GM19240 (cell line): ENCODE data around the gene MAML2.

Source experiments
- DNase-seq: peaks from one replicate; pipeline ENCODE4 v3.0.0; 2011; ENCODE audit warnings: low spot score; ENCODE audit not compliant: insufficient read length

MAML2 gene

DNA sequence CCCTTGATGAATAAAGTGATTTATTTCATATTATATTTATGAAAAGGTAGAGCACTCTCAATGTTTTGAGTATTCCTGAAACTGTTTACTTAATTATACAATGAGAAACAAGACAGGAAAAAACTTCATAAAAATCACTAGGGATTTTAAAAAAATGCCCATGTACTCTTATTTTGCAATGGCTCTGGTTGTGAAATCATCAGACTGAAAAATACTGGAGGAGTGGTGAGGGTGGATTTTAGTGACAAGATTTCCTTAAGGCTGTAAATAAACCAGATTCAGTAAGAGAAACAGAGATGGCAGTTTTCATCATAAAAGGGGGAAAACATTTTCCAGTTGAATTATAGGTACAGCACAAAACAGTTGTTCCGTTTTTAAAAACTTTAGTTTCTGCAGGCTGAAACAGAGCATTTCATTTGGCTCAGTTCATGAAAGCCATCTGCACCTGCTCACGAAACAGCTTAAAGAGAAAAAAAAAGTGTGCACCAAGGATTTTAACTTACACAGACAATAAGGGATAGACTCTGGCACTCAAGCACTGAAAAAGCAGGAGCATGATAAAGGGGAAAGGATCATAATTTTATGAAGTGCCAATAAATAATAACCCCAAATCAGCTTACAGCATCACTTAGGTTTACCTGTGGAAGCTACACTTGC is 100.7 kb downstream of the MAML2 start:
- DNase-seq, result no peak

GRCh38 chr11:96241331-96241841 is 101.6 kb downstream of the MAML2 start:
- no peak for DNase-seq

DNA sequence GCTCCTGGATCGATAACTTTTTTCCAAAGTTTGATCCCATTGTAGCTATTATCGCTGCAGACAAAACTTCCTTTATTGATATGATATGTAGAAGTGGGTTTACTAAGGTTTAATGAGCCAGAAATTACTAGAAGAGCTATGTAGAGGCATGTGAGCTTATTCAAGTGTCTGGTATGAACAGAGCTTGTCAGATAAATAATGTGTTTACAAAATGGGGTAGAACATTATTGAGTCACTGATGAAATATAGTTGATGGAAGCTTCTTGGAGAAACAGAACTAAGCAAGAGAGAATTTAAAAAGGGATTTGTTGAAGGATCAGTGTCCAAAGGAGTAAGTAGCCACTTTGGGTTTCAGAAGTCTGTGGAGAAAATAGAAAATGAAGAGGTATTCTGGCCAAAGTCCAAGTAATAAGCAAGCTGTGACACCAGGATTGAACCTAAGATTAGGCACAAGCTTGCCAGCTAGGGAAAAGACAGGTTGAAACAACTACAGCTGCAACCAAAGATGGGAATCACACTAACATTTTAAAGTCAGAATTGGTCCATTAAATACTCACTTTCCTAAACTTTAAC is 104.3 kb downstream of the MAML2 start:
- DNase-seq, result no peak

GRCh38 chr11:96237766-96238266 is 105.2 kb downstream of the MAML2 start:
- no peak for DNase-seq

GRCh38 chr11:96235751-96236150 is 107.2 kb downstream of the MAML2 start:
- DNase-seq, result no peak

DNA sequence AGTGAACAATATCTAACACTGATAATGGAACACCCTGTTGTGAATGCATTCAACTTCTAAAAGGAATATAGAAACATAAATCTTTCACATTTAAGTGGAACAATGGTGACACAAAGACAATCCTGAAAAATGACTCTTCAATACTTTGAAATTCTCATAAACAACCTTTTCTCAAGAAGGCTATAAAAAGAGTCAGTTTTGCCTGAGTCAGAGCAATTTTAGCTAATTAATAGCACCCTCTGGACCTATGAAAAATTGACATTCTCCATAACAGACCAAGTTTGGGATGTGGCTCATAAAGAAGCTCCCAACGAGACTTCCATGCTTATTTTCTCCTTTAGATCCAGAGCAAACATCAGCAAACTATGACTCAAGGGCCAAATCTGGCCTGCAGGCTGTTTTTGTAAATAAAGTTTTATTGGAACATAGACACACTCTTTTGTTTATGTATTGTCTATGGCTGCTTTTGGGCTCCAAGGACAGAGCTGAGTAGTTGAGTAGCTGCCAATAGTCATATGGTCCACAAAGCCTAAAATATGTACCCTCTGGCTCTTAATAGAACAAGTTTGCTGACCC is 108.0 kb downstream of the MAML2 start:
- DNase-seq, result no peak

DNA sequence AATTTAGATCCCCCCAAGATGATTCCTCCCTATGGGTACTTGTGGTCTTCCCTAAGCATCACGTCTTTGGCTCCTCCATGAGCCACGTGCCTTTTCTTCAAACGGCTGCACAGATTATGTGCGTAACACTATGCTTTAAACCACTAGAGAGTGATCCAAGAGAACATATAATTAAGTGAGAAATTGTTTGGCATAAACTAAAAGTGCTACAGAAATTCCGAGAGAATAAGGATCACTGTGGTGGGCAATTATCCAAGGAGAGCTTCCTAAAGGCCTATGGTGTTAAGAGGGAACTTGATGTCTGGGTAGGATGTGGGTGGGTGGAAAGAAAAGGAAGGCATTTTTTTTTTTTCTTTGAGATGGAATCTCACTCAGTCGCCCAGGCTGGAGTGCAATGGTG is 110.9 kb downstream of the MAML2 start:
- DNase-seq, result no peak

DNA sequence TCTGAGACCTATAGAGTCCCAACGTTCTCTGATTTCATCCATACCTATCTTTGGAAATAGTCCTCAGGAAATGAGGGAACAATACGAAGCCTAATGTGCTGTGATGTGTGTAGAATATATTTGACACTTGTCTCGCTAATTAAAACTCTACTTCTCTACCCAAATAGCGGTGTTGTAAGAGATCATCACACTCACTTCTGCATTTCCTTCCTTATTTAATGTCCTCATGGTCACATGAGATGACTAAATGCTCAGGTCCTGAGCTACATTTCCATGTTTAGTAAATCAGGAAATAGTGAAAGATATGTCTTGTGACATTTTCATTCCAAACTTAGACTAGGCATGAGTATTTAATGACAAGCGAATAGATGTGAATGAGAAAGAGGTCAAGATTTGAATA is 112.3 kb downstream of the MAML2 start:
- no peak for DNase-seq

GRCh38 chr11:96229354-96229977 is 113.5 kb downstream of the MAML2 start:
- no peak for DNase-seq

DNA sequence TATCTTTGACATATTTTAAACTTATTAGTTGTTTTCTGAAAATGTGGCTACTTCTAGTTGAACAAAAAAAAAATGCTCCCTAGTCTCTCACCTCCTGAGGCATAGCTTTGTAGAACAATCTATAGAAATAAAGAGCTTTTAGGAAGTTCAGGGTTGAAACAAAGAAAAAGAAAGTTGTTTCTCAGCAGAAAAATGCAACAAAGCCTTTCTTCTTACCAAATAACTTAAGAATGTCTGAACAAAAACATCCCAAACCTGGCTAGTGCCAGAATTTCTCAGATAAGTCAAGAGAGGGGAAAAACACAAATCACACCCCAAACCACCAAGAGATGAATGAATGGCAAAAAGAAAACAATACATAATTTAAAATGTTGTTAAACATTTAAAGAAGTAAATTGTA is 114.1 kb downstream of the MAML2 start:
- DNase-seq, result no peak

DNA sequence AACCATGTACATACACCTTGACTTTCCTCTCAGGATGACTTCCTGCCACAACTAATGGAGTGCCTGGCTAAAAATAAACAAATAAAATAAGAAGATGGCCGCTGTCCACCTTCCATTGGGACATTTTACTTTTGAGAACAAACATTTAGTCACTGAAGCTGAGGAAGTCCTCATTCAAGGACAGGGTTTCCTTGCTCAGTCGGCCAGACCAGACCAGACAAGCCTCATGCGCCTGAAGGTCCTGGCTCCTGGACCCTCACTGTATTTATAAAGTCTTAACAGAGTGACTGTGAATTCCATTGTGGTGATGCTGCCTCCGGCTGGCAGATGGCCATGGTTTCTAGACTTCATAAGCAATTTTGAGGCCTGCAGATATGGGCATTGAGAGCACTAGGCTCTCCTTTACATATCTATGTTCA is 114.5 kb downstream of the MAML2 start:
- no peak for DNase-seq

DNA sequence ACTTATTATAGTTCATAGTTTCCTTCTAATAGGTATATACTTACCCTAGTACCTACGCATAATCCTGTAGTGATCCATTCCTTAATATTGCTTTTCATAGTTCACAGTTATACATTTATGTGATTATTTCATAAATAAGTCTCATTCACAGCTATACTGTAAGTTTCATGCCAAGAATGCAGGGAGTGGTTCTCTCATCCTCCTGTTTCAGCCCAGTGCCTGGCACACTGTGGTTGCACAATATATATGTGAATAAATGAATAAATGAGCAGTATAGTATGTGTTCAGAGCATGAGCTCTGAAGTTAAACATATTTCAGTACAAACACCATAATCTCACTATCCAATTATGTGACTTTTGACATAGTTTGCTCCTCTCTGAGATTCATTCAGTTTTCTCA is 115.8 kb downstream of the MAML2 start:
- no peak for DNase-seq

DNA sequence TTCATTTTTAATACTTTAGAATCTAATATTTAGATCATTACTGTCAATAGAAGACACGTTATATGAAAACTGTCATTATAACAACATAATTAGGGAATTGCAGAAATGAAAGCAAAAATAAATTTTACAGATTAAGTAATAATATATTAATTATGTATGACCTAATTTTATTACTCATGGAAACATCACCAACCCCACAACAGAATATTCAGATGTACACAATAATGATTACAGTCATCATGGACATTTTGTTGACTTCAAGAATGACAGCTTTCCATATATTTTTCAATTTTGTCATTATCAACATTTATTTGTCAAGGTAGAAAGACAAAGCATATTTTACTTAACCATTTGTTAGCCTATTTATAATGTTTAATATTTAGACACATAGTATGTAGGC is 119.9 kb downstream of the MAML2 start:
- DNase-seq, result no peak

- DNase-seq, result no peak
These were observed 120.9 kb downstream of the MAML2 start for GRCh38 chr11:96222102-96222501.

DNA sequence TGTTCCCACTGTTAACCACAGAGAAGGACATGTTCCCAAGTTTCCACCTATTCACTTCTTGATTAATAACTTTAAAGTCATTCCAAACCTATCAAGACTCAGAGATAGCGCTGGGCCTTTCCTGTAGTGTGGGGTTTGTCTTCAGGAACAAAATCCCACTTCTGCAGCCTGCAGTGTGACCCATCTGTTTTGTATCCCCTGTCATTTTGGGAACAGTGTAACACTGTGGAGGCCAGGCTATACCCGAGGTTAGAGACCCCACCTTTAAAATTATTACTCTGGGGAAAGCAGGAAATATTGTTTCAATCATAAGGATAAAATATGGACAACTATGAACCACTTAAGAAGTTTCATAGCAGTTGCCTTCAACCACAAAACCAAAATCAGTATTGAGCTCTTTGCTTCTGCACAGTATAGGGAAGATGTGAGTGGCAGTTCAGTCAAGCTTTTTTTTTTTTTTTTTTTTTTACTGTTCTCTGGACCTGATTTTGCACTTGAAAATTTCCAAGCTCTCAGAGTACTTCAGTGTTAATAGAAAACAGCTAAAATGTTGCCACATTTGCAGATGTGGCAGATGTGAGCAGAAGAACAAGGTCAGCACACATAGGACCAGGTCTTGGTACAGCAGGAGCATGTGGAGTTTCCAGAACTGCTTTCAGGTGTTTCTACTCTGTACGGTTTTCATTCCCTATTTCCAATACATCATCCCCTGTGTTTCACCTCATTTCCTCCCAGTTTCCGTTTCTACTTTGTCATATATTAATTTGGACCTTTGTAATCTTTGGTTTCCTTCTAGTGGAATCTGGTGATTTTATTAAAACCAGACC is 121.5 kb downstream of the MAML2 start:
- no peak for DNase-seq

DNA sequence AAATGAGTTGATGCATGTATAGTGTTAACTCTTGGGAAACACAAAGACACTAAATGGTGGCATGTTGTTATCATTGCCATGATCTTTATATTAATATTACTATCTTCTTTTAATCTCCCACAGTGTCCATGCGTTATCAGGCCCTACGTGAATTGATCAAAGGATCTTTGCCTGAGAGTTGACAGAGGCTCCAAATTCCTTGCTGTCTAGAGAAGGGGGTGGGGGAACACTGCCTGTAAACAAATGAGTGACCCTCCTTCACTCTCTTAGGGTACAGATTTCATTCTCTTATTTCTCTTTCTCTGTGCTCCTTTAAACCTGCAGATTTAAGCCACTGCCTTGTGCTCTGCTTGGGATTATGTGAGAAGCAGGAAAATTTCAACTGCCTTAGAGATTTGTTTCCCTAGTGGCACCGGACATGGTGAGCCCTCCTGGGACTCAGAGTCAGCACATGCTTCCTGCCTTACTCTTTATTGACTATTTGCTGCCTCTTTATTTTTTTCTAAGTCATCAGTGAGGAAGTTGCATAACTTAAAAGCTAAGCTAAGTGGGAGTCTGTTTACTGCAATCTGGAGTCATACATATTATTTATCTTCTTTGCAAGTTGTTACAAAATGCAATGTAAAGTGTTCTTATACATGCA is 122.9 kb downstream of the MAML2 start:
- no peak for DNase-seq

DNA sequence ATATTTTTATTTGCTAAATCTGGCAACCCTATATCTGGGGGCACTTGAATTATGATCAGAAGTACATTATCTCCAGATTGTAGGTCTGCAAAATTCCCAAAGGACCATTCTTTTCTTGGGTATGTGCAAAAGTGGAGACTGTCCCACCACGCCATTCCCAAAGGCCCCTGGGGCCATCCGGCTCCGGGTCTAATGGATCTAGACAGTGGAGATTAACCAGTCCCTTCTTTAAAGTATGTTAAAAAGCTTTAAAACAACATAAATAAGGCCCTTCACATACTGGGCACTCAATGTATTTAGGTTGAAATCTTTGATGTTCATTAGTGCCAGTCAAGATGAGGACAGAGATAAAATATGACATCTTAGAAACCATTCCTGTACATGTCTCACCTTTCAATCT is 124.1 kb downstream of the MAML2 start:
- DNase-seq, result no peak

GRCh38 chr11:96218006-96218405 is 125.0 kb downstream of the MAML2 start:
- DNase-seq, result no peak

DNA sequence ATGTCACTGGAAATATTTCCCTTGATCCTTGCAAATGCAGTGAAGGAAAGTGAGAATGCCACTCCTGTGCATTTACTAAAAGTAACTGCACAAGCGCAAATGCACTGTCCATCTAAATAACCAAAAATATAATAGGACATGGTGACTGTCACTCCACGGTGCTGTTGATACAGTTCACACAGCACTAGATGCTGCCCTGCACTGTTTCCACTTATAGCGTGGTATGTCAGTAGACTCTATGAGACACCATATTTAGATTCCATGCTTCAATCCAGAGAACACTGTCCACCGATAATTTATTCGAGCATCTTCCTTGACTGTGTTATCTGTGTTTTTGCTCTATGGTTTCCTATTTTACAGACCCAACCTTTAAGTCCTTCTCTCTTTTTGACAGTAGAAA is 125.8 kb downstream of the MAML2 start:
- no peak for DNase-seq

DNA sequence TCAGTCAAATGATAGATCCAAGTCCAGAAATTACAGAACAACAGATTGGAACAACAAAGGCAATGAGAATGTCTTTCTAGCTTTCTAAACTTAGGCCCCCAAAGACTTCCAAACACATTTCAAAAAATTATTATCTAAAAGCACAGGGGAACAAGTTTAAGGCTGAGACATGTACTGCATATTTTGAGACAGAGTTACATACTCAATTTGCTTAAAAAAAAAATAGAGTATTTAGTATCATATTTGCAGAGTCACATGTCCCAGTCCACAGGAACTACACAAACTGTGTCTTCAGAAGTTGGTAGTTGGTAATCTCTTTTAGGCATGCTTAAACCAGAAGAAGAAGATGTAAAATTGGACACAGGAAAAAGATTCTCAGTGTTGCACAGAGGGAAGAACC is 127.2 kb downstream of the MAML2 start:
- DNase-seq, result no peak
